Ovary (tissue), 9 donors: ENCODE results near the gene GNPTAB. TPM values are rescaled to one million over a fixed set of nuclear protein-coding genes. Genes with fewer than 3 reads are reported as not detected.

Source experiments
- DNase-seq, 5 donors: peaks; one replicate each; pipeline ENCODE4 v3.0.0-alpha.2; 2019 to 2020
- H3K27ac ChIP-seq, 2 donors: fragments of 200-600 bp; one replicate each; pipeline versions ENCODE4 v1.5.1 to v1.8.0; 2019 to 2022
- H3K27me3 ChIP-seq: fragments of 200-600 bp; one replicate; pipeline ENCODE4 v1.8.0; 2022
- H3K36me3 ChIP-seq: fragments of 200-600 bp; sonication (generic); one replicate; pipeline ENCODE4 v1.5.1; 2019
- H3K4me1 ChIP-seq: one replicate; pipeline ENCODE4 v1.8.1; 2013; ENCODE audit warnings: mild to moderate bottlenecking, moderate library complexity; ENCODE audit not compliant: insufficient read depth
- H3K4me3 ChIP-seq: fragments of 200-600 bp; sonication (generic); one replicate; pipeline ENCODE4 v1.5.1; 2017
- H3K9me3 ChIP-seq, 2 donors: fragments of 200-600 bp in 1 of 2; sonication (generic) in 1 of 2; one replicate each; pipeline versions ENCODE4 v1.5.1 to v1.8.1; 2013 to 2019; ENCODE audit warnings: mild to moderate bottlenecking in 1 of 2, moderate library complexity in 1 of 2
- CTCF ChIP-seq, 3 donors: fragments of 450-650 bp in 2 of 3; fragments of 200-600 bp in 1 of 3; IDR thresholded peaks; one replicate each; pipeline versions ENCODE4 v1.5.1 to v1.8.0; 2016 to 2022; ENCODE audit warnings: antibody characterized with exemption in 3 of 3, mild to moderate bottlenecking in 1 of 3
- EP300 ChIP-seq: sonication (generic); formaldehyde crosslinking; IDR thresholded peaks from one replicate; pipeline ENCODE4 v1.6.1; 2017; ENCODE audit warnings: antibody characterized with exemption
- POLR2A ChIP-seq: fragments of 450-650 bp; IDR thresholded peaks from one replicate; pipeline ENCODE4 v1.6.1; 2017; ENCODE audit warnings: antibody characterized with exemption, mild to moderate bottlenecking, moderate library complexity
- WGBS, 3 donors: extraction: QIAGEN DNeasy Blood & Tissue Kit in 1 of 3; methylation state at CpG; one replicate each; pipeline versions ENCODE4 v1.1.5 to v1.1.7; 2013 to 2017; 5-methylcytosine and 5-hydroxymethylcytosine counted together
- intact Hi-C, 4 donors: fragments of 100-400 bp; cut with DNase I; formaldehyde crosslinking; loops; one replicate each; pipeline versions ENCODE4 v1.11.0 to v1.15.1; 2022 to 2023
- polyA plus RNA-seq, 2 donors: library from polyadenylated mRNA; stranded (reverse); fragments of 200-250 nt in 1 of 2; fragments of 350-450 nt in 1 of 2; fragmentation: Illumina TruSeq in 1 of 2; extraction: RNeasy Lipid Tissue Mini Kit (QIAGEN cat#74804) in 1 of 2; gene quantifications; one replicate each; pipeline ENCODE4 v1.2.3, GENCODE V29; 2013 to 2014
- total RNA-seq, 7 donors: library from RNA; depleted of rRNA in 2 of 7; stranded (reverse); fragments of >200 nt in 2 of 7; fragmentation: NEBNext Ultra II Directional in 3 of 7; extraction: Animal tissue kit (Norgen Biotek cat#: 25700) in 3 of 7; gene quantifications; one replicate each; pipeline versions ENCODE4 v1.1.0 to v1.2.4, GENCODE V29; 2016 to 2023
- donor health status: DM: no; HTN: no; CAD: no; lungs with moderate emphysema.
- donor health status: DM: no; HTN: no; CAD: no.
- donor health status: Bipolar disorder and iron deficiency.
- donor health status: DM: yes; HTN: yes; CAD: no.
- donor health status: DM: no; HTN: no; CAD: no.
- donor health status: DM: yes; HTN: yes; CAD: no.

Gene GNPTAB
- total and polyA plus RNA-seq, 9 donors, result 7.1 to 24.2 (median 16.6) TPM

- H3K9me3 ChIP-seq, result no peaks in the 10 kb centered on the region
- no peaks in the 10 kb centered on the region for H3K36me3 ChIP-seq
- TF ChIP-seq POLR2A, result no peak
- no peak for TF ChIP-seq CTCF (IDR thresholded peaks at IDR 0.05)
- no peak for TF ChIP-seq EP300
- intact Hi-C loops, result no loop called here
- H3K4me1 ChIP-seq, result peaks cover 2% of the 10 kb centered on the region
- 89 to 98% (median 97%) methylated on average over 1 of the region's 1 CpG for WGBS, 3 donors
- no peak overlapping the region for H3K27ac ChIP-seq
- H3K4me3 ChIP-seq, result no peak overlapping the region
- H3K27me3 ChIP-seq, result no peaks in the 10 kb centered on the region
- DNase-seq, result no peak
Measured at GRCh38 chr12:101746196-101746595, 84.6 kb downstream of the GNPTAB start.

GRCh38 chr12:101745481-101745880 lies 85.3 kb downstream of the GNPTAB start:
- H3K4me1 ChIP-seq, result peaks cover 2% of the 10 kb centered on the region
- H3K27me3 ChIP-seq, result no peaks in the 10 kb centered on the region
- no peak for TF ChIP-seq CTCF (IDR thresholded peaks at IDR 0.05)
- TF ChIP-seq EP300, result no peak
- no peak for TF ChIP-seq POLR2A
- H3K27ac ChIP-seq, result no peak overlapping the region
- 88 to 93% (median 91%) methylated on average over 3 of the region's 3 CpGs for WGBS, 3 donors
- H3K36me3 ChIP-seq, result no peaks in the 10 kb centered on the region
- DNase-seq, result no peak
- no peaks in the 10 kb centered on the region for H3K9me3 ChIP-seq
- H3K4me3 ChIP-seq, result no peak overlapping the region
- intact Hi-C loops, result no loop called here

GRCh38 chr12:101743724-101744472 lies 86.9 kb downstream of the GNPTAB start:
- TF ChIP-seq CTCF (IDR thresholded peaks at IDR 0.05) (no peak), POLR2A (no peak)
- WGBS, 3 donors, result 48 to 61% (median 51%) methylated on average over 10 of the region's 10 CpGs
- H3K4me3 ChIP-seq, result no peak overlapping the region
- H3K4me1 ChIP-seq, result peaks cover 2% of the 10 kb centered on the region
- DNase-seq, result no peak
- no peaks in the 10 kb centered on the region for H3K9me3 ChIP-seq
- H3K27ac ChIP-seq, result no peak overlapping the region
- no peaks in the 10 kb centered on the region for H3K27me3 ChIP-seq
- no peaks in the 10 kb centered on the region for H3K36me3 ChIP-seq
- intact Hi-C loops, result loop anchor here in 1 of 4 donors (5.0 kb wide), 1 partner anchor 1232 kb away; no protein-coding TSS in a partner anchor

GRCh38 chr12:101743242-101743641 lies 87.5 kb downstream of the GNPTAB start:
- H3K4me3 ChIP-seq, result no peak overlapping the region
- H3K27ac ChIP-seq, result no peak overlapping the region
- no peak for TF ChIP-seq POLR2A
- no peak for TF ChIP-seq EP300
- no peak for TF ChIP-seq CTCF (IDR thresholded peaks at IDR 0.05)
- H3K36me3 ChIP-seq, result no peaks in the 10 kb centered on the region
- H3K4me1 ChIP-seq, result peaks cover 2% of the 10 kb centered on the region
- intact Hi-C loops, result loop anchor here in 1 of 4 donors (5.0 kb wide), 1 partner anchor 1231 kb away; no protein-coding TSS in a partner anchor
- H3K27me3 ChIP-seq, result no peaks in the 10 kb centered on the region
- WGBS, 3 donors, result 19 to 29% (median 23%) methylated on average over 1 of the region's 1 CpG
- H3K9me3 ChIP-seq, result no peaks in the 10 kb centered on the region
- no peak for DNase-seq
